GM13977 (cell line): ENCODE results near the gene COQ7.
A peak's percentile ranks its signal among the peaks of the same experiment; 100 is the strongest.

Experiments used
- DNase-seq: peaks from one replicate; pipeline ENCODE4 v3.0.0; 2012; ENCODE audit warnings: low spot score
- in situ Hi-C: fragments of 300-500 bp; cut with MboI; formaldehyde crosslinking; loops from one replicate; pipeline ENCODE4 v1.12.0; 2022; ENCODE audit warnings: low sequenced_read_pairs, low pct_unique_long_range_greater_than_20kb, mixed read lengths, inconsistent platforms; ENCODE audit not compliant: unreplicated experiment
- TF ChIP-seq, protein P1 (sequence below): IDR thresholded peaks from 2 replicates; pipeline ENCODE4 v1.5.1; 2012; ENCODE audit warnings: mild to moderate bottlenecking, control low read depth; ENCODE audit not compliant: insufficient read depth; ENCODE audit errors: extremely low read depth, missing control alignments

COQ7 gene

DNA sequence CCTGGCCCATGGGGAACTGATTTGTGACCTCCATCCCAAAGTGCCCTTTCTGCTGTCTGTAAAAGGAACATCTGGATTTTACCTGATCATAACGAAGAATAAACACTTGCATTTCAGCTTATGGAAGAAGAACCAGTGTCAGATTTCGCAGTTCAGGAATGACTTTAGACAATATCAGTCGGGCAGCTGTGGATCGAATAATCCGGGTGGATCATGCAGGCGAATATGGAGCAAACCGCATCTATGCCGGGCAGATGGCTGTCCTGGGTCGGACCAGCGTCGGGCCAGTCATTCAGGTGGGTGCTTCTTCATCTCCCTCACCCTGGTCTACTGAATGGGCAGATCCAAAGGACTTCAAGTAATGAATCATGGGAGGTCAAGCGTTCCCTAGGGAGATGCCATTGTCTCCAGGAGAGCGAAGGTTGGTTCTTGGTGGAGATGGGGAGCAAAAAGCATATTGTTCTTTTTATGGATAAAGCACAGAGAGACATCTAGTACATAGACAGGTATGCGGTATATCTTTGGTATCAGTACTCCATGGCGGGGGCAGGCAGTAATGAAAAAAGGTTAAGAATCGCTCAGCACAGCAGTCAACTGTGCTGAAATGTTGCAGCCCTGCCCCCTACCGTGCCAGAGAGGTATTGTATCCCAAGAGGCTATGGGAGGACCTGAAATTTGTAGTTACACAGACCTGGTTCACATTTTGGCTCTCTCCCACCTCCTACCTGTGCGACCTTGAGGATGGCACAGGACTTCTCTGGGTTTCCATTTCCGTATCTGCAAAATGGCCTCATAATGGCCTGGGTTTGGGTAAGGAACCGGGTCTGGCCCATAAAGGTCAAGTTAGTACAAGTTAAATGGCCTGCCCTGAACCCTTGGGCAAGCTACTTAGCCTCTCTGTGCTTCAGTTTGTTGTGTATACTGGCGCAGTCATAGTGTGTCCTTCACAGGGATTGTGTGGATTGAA is 4.7 kb downstream of the COQ7 start:
- in situ Hi-C loops: no loop called here
- DNase-seq: peak; percentile 39
- TF ChIP-seq, protein P1, sequence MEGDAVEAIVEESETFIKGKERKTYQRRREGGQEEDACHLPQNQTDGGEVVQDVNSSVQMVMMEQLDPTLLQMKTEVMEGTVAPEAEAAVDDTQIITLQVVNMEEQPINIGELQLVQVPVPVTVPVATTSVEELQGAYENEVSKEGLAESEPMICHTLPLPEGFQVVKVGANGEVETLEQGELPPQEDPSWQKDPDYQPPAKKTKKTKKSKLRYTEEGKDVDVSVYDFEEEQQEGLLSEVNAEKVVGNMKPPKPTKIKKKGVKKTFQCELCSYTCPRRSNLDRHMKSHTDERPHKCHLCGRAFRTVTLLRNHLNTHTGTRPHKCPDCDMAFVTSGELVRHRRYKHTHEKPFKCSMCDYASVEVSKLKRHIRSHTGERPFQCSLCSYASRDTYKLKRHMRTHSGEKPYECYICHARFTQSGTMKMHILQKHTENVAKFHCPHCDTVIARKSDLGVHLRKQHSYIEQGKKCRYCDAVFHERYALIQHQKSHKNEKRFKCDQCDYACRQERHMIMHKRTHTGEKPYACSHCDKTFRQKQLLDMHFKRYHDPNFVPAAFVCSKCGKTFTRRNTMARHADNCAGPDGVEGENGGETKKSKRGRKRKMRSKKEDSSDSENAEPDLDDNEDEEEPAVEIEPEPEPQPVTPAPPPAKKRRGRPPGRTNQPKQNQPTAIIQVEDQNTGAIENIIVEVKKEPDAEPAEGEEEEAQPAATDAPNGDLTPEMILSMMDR: peak; percentile 75

DNA sequence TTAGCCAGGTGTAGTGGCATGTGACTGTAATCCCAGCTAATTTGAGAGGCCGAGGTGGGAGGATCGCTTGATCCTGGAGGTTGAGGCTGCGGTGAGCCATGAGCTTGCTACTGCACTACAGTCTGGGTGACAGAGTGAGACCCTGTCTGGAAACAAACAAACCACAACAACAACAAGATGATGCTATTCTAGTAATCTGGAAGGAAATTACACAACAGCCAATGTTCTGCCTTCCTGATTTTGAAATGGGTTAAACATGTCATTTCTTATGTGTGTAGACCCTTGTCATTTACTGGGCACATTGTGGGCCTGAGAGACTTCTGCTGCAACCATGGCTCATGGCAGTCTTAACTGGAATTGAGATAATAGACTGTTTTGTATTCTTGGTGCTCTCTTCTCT is 5.9 kb downstream of the COQ7 start:
- in situ Hi-C loops: no loop called here
- TF ChIP-seq, protein P1: no peak
- DNase-seq: no peak

DNA sequence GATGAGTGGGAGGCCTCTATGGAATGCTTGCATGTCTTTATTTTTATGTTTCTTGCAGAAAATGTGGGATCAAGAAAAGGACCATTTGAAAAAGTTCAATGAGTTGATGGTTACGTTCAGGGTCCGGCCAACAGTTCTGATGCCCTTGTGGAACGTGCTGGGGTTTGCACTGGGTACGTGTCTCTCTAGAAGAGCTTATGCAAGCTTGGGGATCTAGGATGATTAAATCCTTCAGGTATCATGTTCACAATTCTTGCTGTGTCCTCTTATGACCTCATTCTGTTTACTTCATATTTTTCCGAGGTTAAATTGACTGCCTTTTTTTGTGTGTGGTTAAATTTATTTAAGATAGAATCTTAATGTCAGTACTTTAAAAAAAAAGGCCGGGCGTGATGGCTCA is 6.4 kb downstream of the COQ7 start:
- in situ Hi-C loops: no loop called here
- DNase-seq: no peak
- TF ChIP-seq, protein P1: no peak

DNA sequence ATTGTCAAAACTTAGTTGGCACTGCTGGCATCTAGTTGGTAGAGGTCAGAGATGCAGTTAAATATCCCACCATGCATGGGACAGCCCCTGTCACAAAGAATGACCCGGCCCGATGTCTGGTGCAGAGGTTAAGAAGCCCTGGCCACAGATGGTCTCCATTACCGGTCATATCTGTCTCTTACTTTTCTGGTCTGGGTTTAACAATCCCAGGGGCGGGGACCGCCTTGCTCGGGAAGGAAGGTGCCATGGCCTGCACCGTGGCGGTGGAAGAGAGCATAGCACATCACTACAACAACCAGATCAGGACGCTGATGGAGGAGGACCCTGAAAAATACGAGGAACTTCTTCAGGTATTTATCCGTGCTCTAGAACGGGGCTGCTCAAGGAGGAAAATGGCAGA is 8.1 kb downstream of the COQ7 start:
- TF ChIP-seq, protein P1: no peak
- DNase-seq: no peak
- in situ Hi-C loops: no loop called here

DNA sequence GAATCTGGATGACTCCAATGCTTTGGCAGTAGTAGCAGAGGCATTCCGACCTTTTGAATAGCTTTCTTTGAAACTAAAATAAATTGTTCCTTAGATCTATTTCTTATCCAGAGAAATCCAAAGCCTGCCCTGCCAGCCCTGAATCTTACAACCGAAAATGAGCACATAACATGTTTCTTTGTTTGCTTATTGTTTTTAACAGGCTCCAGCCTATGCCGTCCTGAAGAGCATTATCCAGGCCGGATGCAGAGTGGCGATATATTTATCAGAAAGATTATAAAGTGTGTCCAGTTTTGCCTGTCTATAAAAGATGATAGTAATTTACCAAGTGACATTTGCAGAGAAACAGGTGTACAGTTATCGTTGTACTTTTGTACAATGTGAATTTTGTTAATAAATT is 10.5 kb downstream of the COQ7 start:
- no peak for DNase-seq
- in situ Hi-C loops: no loop called here
- TF ChIP-seq, protein P1: no peak

DNA sequence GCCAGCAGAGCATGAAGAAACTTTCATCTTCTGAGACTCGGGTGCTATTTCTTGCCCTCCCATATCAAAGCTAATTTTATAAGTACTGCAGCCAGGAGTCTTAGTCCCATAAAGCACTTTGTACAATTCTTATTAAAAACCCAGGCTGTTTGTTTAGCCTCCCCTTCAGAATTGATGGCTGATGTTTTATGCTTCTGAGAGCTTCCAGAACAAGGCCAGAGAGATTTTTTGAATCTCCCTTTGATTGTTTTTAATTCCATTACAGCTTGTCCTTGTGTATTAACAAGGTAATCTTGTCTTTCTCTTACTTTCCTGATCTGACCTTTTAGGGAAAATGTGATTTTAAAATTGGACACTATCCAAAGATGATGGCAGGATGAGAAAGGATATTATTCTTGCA is 16.3 kb downstream of the COQ7 start:
- in situ Hi-C loops: loop anchor here (10.0 kb wide), 1 partner anchor 81 kb away; the partner anchor contains the start of gene SYT17
- no peak for DNase-seq
- TF ChIP-seq, protein P1: no peak
